Endothelial cell of umbilical vein (primary cell): ENCODE results near the gene ABLIM1. TPM values are rescaled to one million over a fixed set of nuclear protein-coding genes. Genes with fewer than 3 reads are reported as not detected.

Source experiments
- BruUV-seq: library from RNA; stranded (reverse); fragments of 400-500 nt; replicated peaks from 2 replicates; lab custom pipeline; 2021; lab: Mats Ljungman, UMichigan
- CTCF ChIA-PET: fragments of 300-600, 350-600 bp; sonication (Branson Sonifier 250); formaldehyde crosslinking; loops from one replicate; lab custom pipeline; 2021; ENCODE audit warnings: antibody characterized with exemption, inconsistent platforms; lab: Charles Lee
- POLR2A ChIA-PET: fragments of 300-600, 350-600 bp; sonication (Branson Sonifier 250); formaldehyde crosslinking; loops from one replicate; lab custom pipeline; 2021; ENCODE audit warnings: antibody characterized with exemption, inconsistent platforms; lab: Charles Lee
- DNase-seq: peaks from one replicate; pipeline ENCODE4 v3.0.0-alpha.2; 2011; ENCODE audit warnings: low read depth, low spot score
- FAIRE-seq: peaks from 2 replicates; lab custom pipeline; 2011; peaks lifted over from hg19 to GRCh38; lab: Jason Lieb, UNC
- H2AFZ ChIP-seq: 2 replicates; pipeline ENCODE4 v1.6.0; 2012; ENCODE audit warnings: low read depth, low read length, control low read depth, inconsistent platforms
- H3K27ac ChIP-seq: 2 replicates; pipeline ENCODE4 v1.5.1; 2011; ENCODE audit warnings: low read depth, mild to moderate bottlenecking, control low read depth, low read length, moderate library complexity; ENCODE audit not compliant: insufficient read depth
- H3K27me3 ChIP-seq, 2 experiments: 2 replicates each; pipeline versions ENCODE4 v1.6.0 to v1.6.1; 2011; ENCODE audit warnings: low read length in 2 of 2, mixed read lengths in 1 of 2; ENCODE audit not compliant: control insufficient read depth in 2 of 2, insufficient read depth in 2 of 2
- H3K36me3 ChIP-seq, 2 experiments: 2 replicates in 1 of 2; 3 replicates in 1 of 2; pipeline ENCODE4 v1.5.1; 2011; ENCODE audit warnings: low read length in 2 of 2, mild to moderate bottlenecking in 1 of 2, moderate library complexity in 1 of 2; ENCODE audit not compliant: control insufficient read depth in 2 of 2, insufficient read depth in 2 of 2; ENCODE audit errors: extremely low read depth in 1 of 2
- H3K4me1 ChIP-seq: 3 replicates; pipeline ENCODE4 v1.5.1; 2011; ENCODE audit warnings: mild to moderate bottlenecking, low read length; ENCODE audit not compliant: control insufficient read depth, insufficient read depth; ENCODE audit errors: extremely low read depth
- H3K4me2 ChIP-seq: 2 replicates; pipeline ENCODE4 v1.6.1; 2011; ENCODE audit warnings: low read length, control low read depth, mixed read lengths; ENCODE audit not compliant: insufficient read depth
- H3K4me3 ChIP-seq, 3 experiments: fragments of 200-600 bp in 1 of 3; sonication (generic), shearing (Covaris generic) in 1 of 3; replicated peaks in 1 of 3; 2 replicates each; pipeline ENCODE4 v1.5.1; 2011 to 2016; ENCODE audit warnings: control low read depth in 3 of 3, low read length in 3 of 3, mild to moderate bottlenecking in 2 of 3, inconsistent platforms in 1 of 3, low read depth in 1 of 3, moderate library complexity in 1 of 3; ENCODE audit not compliant: insufficient read depth in 1 of 3
- H3K79me2 ChIP-seq: 2 replicates; pipeline ENCODE4 v1.6.0; 2012; ENCODE audit warnings: low read length, inconsistent platforms; ENCODE audit not compliant: control insufficient read depth, insufficient read depth
- H3K9ac ChIP-seq: replicated peaks from 2 replicates; pipeline ENCODE3; 2011; ENCODE audit warnings: low read length, control low read depth; ENCODE audit not compliant: insufficient read depth; ENCODE audit errors: extremely low read depth
- H3K9me1 ChIP-seq: replicated peaks from 3 replicates; pipeline ENCODE4 v1.6.0; 2011; ENCODE audit warnings: mild to moderate bottlenecking, low read length; ENCODE audit not compliant: control insufficient read depth, insufficient read depth; ENCODE audit errors: extremely low read depth
- H3K9me3 ChIP-seq: replicated peaks from 2 replicates; pipeline ENCODE4 v1.5.1; 2012; ENCODE audit warnings: low read length, inconsistent platforms; ENCODE audit not compliant: control insufficient read depth, insufficient read depth
- H4K20me1 ChIP-seq: replicated peaks from 2 replicates; pipeline ENCODE3; 2011; ENCODE audit warnings: mild to moderate bottlenecking, low read length; ENCODE audit not compliant: control insufficient read depth, insufficient read depth; ENCODE audit errors: extremely low read depth
- EZH2 ChIP-seq: IDR thresholded peaks from 2 replicates; pipeline ENCODE4 v1.6.1; 2012; ENCODE audit warnings: borderline replicate concordance, low read depth, mild to moderate bottlenecking, moderate library complexity, low read length, inconsistent platforms; ENCODE audit not compliant: severe bottlenecking
- FOS ChIP-seq: IDR thresholded peaks from 2 replicates; pipeline ENCODE4 v1.6.1; 2011; ENCODE audit warnings: mild to moderate bottlenecking, low read length, moderate library complexity, borderline replicate concordance; ENCODE audit not compliant: insufficient read depth
- GATA2 ChIP-seq: IDR thresholded peaks from 2 replicates; pipeline ENCODE4 v1.7.0; 2011; ENCODE audit warnings: low read depth, mild to moderate bottlenecking, moderate library complexity, mixed read lengths, low read length; ENCODE audit not compliant: insufficient read length, insufficient read depth
- JUN ChIP-seq: IDR thresholded peaks from 2 replicates; pipeline ENCODE4 v1.6.1; 2011; ENCODE audit warnings: borderline replicate concordance, low read depth; ENCODE audit not compliant: insufficient read length, insufficient read depth
- MYC ChIP-seq: IDR thresholded peaks from one replicate; pipeline ENCODE4 v1.6.1; 2011; ENCODE audit warnings: mild to moderate bottlenecking, low read depth, low read length
- dilution Hi-C: fragments of 300-500 bp; cut with MboI; formaldehyde crosslinking; loops from one replicate; pipeline ENCODE4 v1.15.0; 2019; ENCODE audit warnings: low sequenced_read_pairs; ENCODE audit not compliant: extremely low pct_ligation_motif_present
- intact Hi-C: fragments of 100-400 bp; cut with micrococcal nuclease; formaldehyde crosslinking; loops from one replicate; pipeline ENCODE4 v1.10.0; 2022
- polyA plus RNA-seq, 4 experiments: library from polyadenylated mRNA; depleted of rRNA in 3 of 4; stranded (reverse) in 3 of 4; unstranded in 1 of 4; fragments of >200 nt; gene quantifications; 2 replicates each; pipeline versions ENCODE4 v1.2.1 to v1.2.3, GENCODE V29; 2011 to 2012; ENCODE audit warnings: missing spikeins in 1 of 4
- total RNA-seq: library from RNA; stranded (reverse); gene quantifications from 2 replicates; pipeline ENCODE4 v1.2.3, GENCODE V29; 2021
- TF ChIP-seq, protein P1 (sequence below): IDR thresholded peaks from 2 replicates; pipeline ENCODE4 v1.6.1; 2011; ENCODE audit not compliant: insufficient read depth, insufficient read length
- TF ChIP-seq, protein P2 (sequence below), 2 donors: IDR thresholded peaks; 1 replicate in 1 of 2; 2 replicates in 1 of 2; pipeline ENCODE4 v1.5.1; 2011; ENCODE audit warnings: low read length in 2 of 2, mild to moderate bottlenecking in 2 of 2, moderate library complexity in 2 of 2, control low read depth in 1 of 2, inconsistent platforms in 1 of 2, low read depth in 1 of 2; ENCODE audit not compliant: insufficient read depth in 1 of 2; ENCODE audit errors: extremely low read depth in 1 of 2

Gene ABLIM1
- total and polyA plus RNA-seq, 2 donors (not counting 3 experiments of a cell fraction or from before 2014, with no cell fraction given): 128 to 235 TPM

DNA sequence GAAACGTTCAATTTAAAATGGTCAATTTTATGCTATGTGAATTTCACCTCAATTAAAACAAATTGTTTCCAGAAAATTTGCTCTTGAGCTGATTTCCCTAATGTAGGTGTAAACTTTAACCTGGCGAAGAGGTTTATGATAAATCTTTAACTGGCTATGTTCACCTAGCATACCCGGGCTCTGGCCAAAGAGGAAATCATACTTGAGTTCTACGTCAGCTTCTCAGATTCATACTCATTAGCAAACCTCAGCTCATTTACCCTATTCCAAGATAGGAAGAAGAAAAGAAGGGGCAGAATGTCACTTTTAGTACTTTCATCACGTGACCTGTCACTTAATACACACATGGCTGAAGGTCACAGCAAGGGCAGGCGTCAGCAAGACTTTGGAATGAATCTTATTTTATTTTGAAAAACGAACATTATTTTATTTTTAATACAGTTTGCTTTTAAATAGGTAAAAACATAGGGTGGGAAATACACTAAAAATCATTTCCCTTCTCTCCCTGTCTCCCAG, 97.0 kb downstream of the ABLIM1 start:
- Histone ChIP-seq H3K4me3 (no peak overlapping the region), H3K79me2 (no peaks in the 10 kb centered on the region), H3K4me1 (no peaks in the 10 kb centered on the region), H3K9me1 (no peaks in the 10 kb centered on the region), H3K27me3 (no peaks in the 10 kb centered on the region), H3K27ac (no peak overlapping the region), H4K20me1 (no peaks in the 10 kb centered on the region), H3K36me3 (no peaks in the 10 kb centered on the region), H3K9ac (no peak overlapping the region), H2AFZ (no peak overlapping the region), H3K4me2 (no peak overlapping the region), H3K9me3 (peaks cover 4% of the 10 kb centered on the region)
- no TSS peak for BruUV-seq
- TF ChIP-seq, protein P1, sequence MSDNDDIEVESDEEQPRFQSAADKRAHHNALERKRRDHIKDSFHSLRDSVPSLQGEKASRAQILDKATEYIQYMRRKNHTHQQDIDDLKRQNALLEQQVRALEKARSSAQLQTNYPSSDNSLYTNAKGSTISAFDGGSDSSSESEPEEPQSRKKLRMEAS: no peak
- TF ChIP-seq GATA2 (no peak), FOS (no peak), EZH2 (no peak), JUN (no peak), MYC (no peak)
- TF ChIP-seq, protein P2, sequence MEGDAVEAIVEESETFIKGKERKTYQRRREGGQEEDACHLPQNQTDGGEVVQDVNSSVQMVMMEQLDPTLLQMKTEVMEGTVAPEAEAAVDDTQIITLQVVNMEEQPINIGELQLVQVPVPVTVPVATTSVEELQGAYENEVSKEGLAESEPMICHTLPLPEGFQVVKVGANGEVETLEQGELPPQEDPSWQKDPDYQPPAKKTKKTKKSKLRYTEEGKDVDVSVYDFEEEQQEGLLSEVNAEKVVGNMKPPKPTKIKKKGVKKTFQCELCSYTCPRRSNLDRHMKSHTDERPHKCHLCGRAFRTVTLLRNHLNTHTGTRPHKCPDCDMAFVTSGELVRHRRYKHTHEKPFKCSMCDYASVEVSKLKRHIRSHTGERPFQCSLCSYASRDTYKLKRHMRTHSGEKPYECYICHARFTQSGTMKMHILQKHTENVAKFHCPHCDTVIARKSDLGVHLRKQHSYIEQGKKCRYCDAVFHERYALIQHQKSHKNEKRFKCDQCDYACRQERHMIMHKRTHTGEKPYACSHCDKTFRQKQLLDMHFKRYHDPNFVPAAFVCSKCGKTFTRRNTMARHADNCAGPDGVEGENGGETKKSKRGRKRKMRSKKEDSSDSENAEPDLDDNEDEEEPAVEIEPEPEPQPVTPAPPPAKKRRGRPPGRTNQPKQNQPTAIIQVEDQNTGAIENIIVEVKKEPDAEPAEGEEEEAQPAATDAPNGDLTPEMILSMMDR (IDR thresholded peaks at IDR 0.05; ENCODE audit: extremely low read depth in 1 of 2, insufficient read depth in 1 of 2, low read depth in 1 of 2, low read length in 2 of 2): no peak
- ChIA-PET POLR2A (no interaction called here), CTCF (no interaction called here)
- no peak for FAIRE-seq
- DNase-seq: no peak
- dilution Hi-C loops: loop anchor here (25.0 kb wide), 2 partner anchors 126 to 226 kb away; no protein-coding TSS in a partner anchor
- intact Hi-C loops: no loop called here
